GM12874 (cell line): ENCODE results near the gene TLE3.

Experiments used
- TF ChIP-seq, protein P1 (sequence below): IDR thresholded peaks from 2 replicates; pipeline ENCODE4 v1.5.1; 2011; ENCODE audit warnings: low read depth, mild to moderate bottlenecking, control low read depth, low read length, moderate library complexity; ENCODE audit not compliant: insufficient read depth

TLE3 gene

GRCh38 chr15:70001859-70002258, 95.9 kb downstream of the TLE3 start:
- TF ChIP-seq, protein P1, sequence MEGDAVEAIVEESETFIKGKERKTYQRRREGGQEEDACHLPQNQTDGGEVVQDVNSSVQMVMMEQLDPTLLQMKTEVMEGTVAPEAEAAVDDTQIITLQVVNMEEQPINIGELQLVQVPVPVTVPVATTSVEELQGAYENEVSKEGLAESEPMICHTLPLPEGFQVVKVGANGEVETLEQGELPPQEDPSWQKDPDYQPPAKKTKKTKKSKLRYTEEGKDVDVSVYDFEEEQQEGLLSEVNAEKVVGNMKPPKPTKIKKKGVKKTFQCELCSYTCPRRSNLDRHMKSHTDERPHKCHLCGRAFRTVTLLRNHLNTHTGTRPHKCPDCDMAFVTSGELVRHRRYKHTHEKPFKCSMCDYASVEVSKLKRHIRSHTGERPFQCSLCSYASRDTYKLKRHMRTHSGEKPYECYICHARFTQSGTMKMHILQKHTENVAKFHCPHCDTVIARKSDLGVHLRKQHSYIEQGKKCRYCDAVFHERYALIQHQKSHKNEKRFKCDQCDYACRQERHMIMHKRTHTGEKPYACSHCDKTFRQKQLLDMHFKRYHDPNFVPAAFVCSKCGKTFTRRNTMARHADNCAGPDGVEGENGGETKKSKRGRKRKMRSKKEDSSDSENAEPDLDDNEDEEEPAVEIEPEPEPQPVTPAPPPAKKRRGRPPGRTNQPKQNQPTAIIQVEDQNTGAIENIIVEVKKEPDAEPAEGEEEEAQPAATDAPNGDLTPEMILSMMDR, result no peak

GRCh38 chr15:69999392-70000085, 98.2 kb downstream of the TLE3 start:
- TF ChIP-seq, protein P1, result no peak

DNA sequence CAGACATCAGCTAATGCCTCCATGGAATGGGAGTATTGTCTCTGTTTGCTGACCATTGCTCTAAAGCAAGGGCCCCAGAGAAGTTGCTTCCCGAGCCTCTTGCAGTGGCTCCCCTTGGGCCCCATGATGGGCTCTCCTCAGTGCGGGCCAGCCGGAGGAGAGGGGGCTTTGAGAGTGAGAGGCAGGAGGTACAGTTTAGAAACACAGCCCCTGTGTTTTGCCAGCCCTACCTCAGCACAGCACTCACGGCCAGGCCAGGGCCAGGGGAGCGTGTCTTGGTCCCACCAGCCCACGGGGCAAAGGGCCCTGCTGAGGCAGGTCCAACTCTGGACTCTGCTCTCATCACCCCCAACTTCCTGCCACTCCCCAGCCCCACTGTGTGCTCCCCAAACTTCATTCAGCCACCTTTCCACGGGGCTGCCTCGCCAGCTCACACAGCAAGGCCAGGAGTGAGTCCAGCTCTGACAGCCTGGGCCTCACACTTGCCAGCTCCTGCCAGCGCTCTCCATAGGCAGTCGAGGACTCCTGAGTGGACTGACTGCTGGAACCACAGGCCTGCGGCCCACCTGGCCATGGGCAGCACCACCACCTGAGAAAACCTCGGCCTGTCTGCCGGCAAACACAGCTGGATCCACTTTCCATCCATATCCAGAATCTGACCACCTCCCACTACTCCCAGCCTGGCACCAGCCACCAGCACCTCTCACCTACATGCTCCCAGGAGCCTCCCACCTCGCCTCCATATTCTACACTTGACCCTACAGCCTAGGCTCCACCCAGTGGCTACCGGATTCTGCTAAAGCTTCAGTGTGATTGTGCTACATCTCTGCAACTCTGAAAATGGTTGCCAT, 99.0 kb downstream of the TLE3 start:
- TF ChIP-seq, protein P1, result no peak

- TF ChIP-seq, protein P1, result no peak
These were observed 99.9 kb downstream of the TLE3 start for GRCh38 chr15:69997813-69998212.
